Right lobe of liver (tissue), 6 donors: ENCODE measurements around the gene FGF18. TPM values are rescaled to one million over a fixed set of nuclear protein-coding genes. Genes with fewer than 3 reads are reported as not detected.
"Not testable (repeated sequence)": the region's sequence is repeated elsewhere in the genome, so short reads cannot be mapped to it uniquely, and the experiment has no call there.

Experiments used
- ATAC-seq, 4 donors: fragments of 200-7000 bp; cut with Tn5 transposase; one replicate each; pipeline ENCODE4 v1.9.1; 2020; ENCODE audit warnings: mild to moderate bottlenecking in 4 of 4, moderate library complexity in 4 of 4
- DNase-seq, 3 donors: peaks; one replicate each; pipeline ENCODE4 v3.0.0-alpha.2; 2020
- H3K27ac ChIP-seq, 3 donors: fragments of 200-600 bp; one replicate each; pipeline ENCODE4 v1.8.0; 2022
- H3K27me3 ChIP-seq, 2 donors: fragments of 200-600 bp; one replicate each; pipeline ENCODE4 v1.8.0; 2022
- H3K36me3 ChIP-seq, 4 donors: fragments of 200-600 bp; sonication (generic) in 1 of 4; one replicate each; pipeline versions ENCODE4 v1.5.1 to v1.8.0; 2017 to 2022; ENCODE audit warnings: control low read depth in 1 of 4
- H3K4me1 ChIP-seq, 4 donors: fragments of 200-600 bp; sonication (generic) in 1 of 4; one replicate each; pipeline versions ENCODE4 v1.5.1 to v1.8.0; 2017 to 2022; ENCODE audit warnings: control low read depth in 1 of 4
- H3K4me3 ChIP-seq, 3 donors: fragments of 200-600 bp; one replicate each; pipeline ENCODE4 v1.8.0; 2022
- H3K9me3 ChIP-seq, 4 donors: fragments of 200-600 bp; sonication (generic) in 1 of 4; one replicate each; pipeline versions ENCODE4 v1.5.1 to v1.8.0; 2017 to 2022; ENCODE audit warnings: control low read depth in 1 of 4
- POLR2A ChIP-seq: fragments of 450-650 bp; IDR thresholded peaks from one replicate; pipeline ENCODE4 v1.6.1; 2017; ENCODE audit warnings: antibody characterized with exemption, mild to moderate bottlenecking
- WGBS: methylation state at CpG from one replicate; pipeline ENCODE4 v1.1.6; 2018; ENCODE audit warnings: low coverage, low lambda C conversion rate; ENCODE audit not compliant: insufficient coverage; ENCODE audit errors: missing lambda C conversion rate; 5-methylcytosine and 5-hydroxymethylcytosine counted together
- intact Hi-C, 2 donors: fragments of 100-400 bp; cut with DNase I; formaldehyde crosslinking; loops; one replicate each; pipeline versions ENCODE4 v1.11.2 to v1.14.1; 2022
- total RNA-seq, 6 experiments: library from RNA; depleted of rRNA in 2 of 6; stranded (reverse); fragments of >200 nt in 2 of 6; fragmentation: NEBNext Ultra II Directional in 3 of 6; extraction: Animal tissue kit (Norgen Biotek cat#: 25700) in 3 of 6; gene quantifications; one replicate each; pipeline versions ENCODE4 v1.1.0 to v1.2.4, GENCODE V29; 2016 to 2023
- TF ChIP-seq, protein P1 (sequence below), 4 donors: fragments of 200-600 bp in 3 of 4; fragments of 450-650 bp in 1 of 4; IDR thresholded peaks; one replicate each; pipeline versions ENCODE4 v1.5.1 to v1.8.0; 2016 to 2022; ENCODE audit warnings: antibody characterized with exemption in 4 of 4, mild to moderate bottlenecking in 2 of 4
- donor health status: DM: no; HTN: yes; CAD: no.
- donor health status: DM: no; HTN: no; CAD: no.
- donor health status: DM: no; HTN: no; CAD: no.
- donor health status: DM: no; HTN: yes; CAD: no.
- donor health status: DM: no; HTN: yes; CAD: no.

Gene FGF18
- total RNA-seq, 6 experiments from 2014 or later = 0.12 TPM; not detected in 5

DNA sequence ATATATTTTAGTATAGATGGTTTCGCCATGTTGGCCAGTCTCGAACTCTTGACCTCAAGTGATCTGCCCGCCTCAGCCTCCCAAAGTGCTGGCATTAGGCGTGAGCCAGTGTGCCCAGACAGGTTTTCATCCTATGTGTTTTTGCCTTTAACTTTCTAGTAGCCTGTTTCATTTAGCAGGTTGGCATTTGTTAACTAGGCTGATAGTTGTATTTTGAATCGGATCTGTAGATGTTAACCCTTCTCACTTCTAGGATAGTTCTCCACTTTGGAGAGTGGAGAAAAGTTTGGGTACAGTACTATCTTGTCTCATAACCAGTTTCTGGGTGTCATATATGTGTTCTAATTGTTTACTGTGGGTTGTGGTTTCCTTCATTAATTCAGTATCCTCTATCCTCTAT, 7.3 kb upstream of the FGF18 start:
- intact Hi-C loops = loop anchor here in 1 of 2 donors (10.0 kb wide), 1 partner anchor 493 kb away; no protein-coding TSS in a partner anchor
- 94% methylated on average over 5 of the region's 5 CpGs for WGBS
- H3K4me1 ChIP-seq = no peaks in the 10 kb centered on the region
- no peak overlapping the region for H3K27ac ChIP-seq
- H3K4me3 ChIP-seq = no peak overlapping the region
- H3K9me3 ChIP-seq = no peaks in the 10 kb centered on the region
- no peaks in the 10 kb centered on the region for H3K27me3 ChIP-seq
- H3K36me3 ChIP-seq = peaks cover 0 to 43% (median 29%) of the 10 kb centered on the region in 4 donors
- DNase-seq (no peak), ATAC-seq (no peak)
- TF ChIP-seq, protein P1, sequence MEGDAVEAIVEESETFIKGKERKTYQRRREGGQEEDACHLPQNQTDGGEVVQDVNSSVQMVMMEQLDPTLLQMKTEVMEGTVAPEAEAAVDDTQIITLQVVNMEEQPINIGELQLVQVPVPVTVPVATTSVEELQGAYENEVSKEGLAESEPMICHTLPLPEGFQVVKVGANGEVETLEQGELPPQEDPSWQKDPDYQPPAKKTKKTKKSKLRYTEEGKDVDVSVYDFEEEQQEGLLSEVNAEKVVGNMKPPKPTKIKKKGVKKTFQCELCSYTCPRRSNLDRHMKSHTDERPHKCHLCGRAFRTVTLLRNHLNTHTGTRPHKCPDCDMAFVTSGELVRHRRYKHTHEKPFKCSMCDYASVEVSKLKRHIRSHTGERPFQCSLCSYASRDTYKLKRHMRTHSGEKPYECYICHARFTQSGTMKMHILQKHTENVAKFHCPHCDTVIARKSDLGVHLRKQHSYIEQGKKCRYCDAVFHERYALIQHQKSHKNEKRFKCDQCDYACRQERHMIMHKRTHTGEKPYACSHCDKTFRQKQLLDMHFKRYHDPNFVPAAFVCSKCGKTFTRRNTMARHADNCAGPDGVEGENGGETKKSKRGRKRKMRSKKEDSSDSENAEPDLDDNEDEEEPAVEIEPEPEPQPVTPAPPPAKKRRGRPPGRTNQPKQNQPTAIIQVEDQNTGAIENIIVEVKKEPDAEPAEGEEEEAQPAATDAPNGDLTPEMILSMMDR (IDR thresholded peaks at IDR 0.05) = no peak
- TF ChIP-seq POLR2A = no peak

GRCh38 chr5:171413153-171413910, 6.1 kb upstream of the FGF18 start:
- no peak for ATAC-seq
- intact Hi-C loops = loop anchor here in 1 of 2 donors (10.0 kb wide), 1 partner anchor 491 kb away; no protein-coding TSS in a partner anchor
- H3K4me1 ChIP-seq = peaks cover 0 to 2% (median 0%) of the 10 kb centered on the region in 4 donors
- H3K9me3 ChIP-seq = no peaks in the 10 kb centered on the region
- no peak for DNase-seq
- no peak overlapping the region for H3K27ac ChIP-seq
- no peak overlapping the region for H3K4me3 ChIP-seq
- 89% methylated on average over 3 of the region's 3 CpGs for WGBS
- H3K36me3 ChIP-seq = peaks cover 0 to 34% (median 20%) of the 10 kb centered on the region in 4 donors
- TF ChIP-seq, protein P1 (IDR thresholded peaks at IDR 0.05) = no peak
- TF ChIP-seq POLR2A = no peak
- H3K27me3 ChIP-seq = no peaks in the 10 kb centered on the region

- intact Hi-C loops = loop anchor here in 1 of 2 donors (10.0 kb wide), 1 partner anchor 491 kb away; no protein-coding TSS in a partner anchor
- WGBS = 87% methylated on average over 5 of the region's 5 CpGs
- H3K36me3 ChIP-seq = peaks cover 0 to 30% (median 17%) of the 10 kb centered on the region in 4 donors
- not testable (repeated sequence) for H3K9me3 ChIP-seq, H3K27ac ChIP-seq, DNase-seq, ATAC-seq, H3K4me3 ChIP-seq, H3K27me3 ChIP-seq, H3K4me1 ChIP-seq
Observed at GRCh38 chr5:171413993-171414392, 5.5 kb upstream of the FGF18 start.

DNA sequence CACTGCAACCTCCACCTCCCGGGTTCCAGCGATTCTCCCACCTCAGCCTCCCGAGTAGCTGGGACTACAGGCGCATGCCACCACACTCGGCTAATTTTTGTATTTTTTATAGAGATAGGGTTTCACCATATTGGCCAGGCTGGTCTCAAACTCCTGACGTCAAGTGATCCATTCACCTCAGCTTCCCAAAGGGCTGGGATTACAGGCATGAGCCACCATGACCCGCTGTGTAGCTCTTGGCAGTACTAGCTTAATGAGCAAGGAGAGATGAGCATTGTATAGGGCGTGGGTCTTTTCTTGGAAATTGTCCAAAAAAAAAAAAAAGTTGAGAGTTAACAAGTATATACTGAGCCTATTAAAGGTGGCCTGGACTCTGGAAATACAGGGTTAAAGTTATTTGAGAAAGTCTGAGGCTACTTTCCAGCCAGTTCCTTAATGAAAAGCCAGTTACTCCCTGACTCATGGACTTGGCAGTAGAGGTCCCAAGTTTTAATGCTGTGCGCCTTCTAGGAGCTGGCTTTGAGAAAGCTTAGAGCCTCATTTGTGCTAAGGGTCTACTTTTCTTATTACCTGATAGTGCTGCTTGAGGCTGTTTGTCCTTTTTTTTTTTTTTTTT, 4.2 kb upstream of the FGF18 start:
- no peak for ATAC-seq
- Histone ChIP-seq H3K4me1 (peaks cover 0 to 18% (median 4%) of the 10 kb centered on the region in 4 donors), H3K9me3 (no peaks in the 10 kb centered on the region), H3K27ac (no peak overlapping the region), H3K27me3 (no peaks in the 10 kb centered on the region), H3K36me3 (peaks cover 0 to 19% (median 12%) of the 10 kb centered on the region in 4 donors), H3K4me3 (no peak overlapping the region)
- TF ChIP-seq POLR2A = no peak
- TF ChIP-seq, protein P1 (IDR thresholded peaks at IDR 0.05) = no peak
- no peak for DNase-seq
- 87% methylated on average over 9 of the region's 9 CpGs for WGBS
- intact Hi-C loops = loop anchor here in 1 of 2 donors (10.0 kb wide), 1 partner anchor 490 kb away; no protein-coding TSS in a partner anchor
